Natural killer cell (primary cell): ENCODE results near the gene CASKIN2. TPM values are rescaled to one million over a fixed set of nuclear protein-coding genes. Genes with fewer than 3 reads are reported as not detected.

Experiments used
- ATAC-seq, 3 donors: fragments of 150-1000 bp in 2 of 3; fragments of 200-7000 bp in 1 of 3; cut with Tn5 transposase; 1 replicate in 1 of 3; 2 replicates in 2 of 3; pipeline ENCODE4 v1.10.0; 2021; ENCODE audit warnings: mild to moderate bottlenecking in 2 of 3, moderate library complexity in 2 of 3
- DNase-seq, 2 donors: peaks; one replicate each; pipeline versions ENCODE4 v3.0.0 to v3.0.0-alpha.2; 2013 to 2021; ENCODE audit warnings: mixed read lengths in 1 of 2
- H3K27ac ChIP-seq: one replicate; pipeline ENCODE4 v1.5.1; 2013; ENCODE audit warnings: mild to moderate bottlenecking, low read length
- H3K27me3 ChIP-seq: one replicate; pipeline ENCODE4 v1.6.1; 2013; ENCODE audit warnings: low read length; ENCODE audit not compliant: control insufficient read depth, insufficient read depth
- H3K36me3 ChIP-seq: one replicate; pipeline ENCODE4 v1.6.1; 2013; ENCODE audit warnings: low read length; ENCODE audit not compliant: control insufficient read depth, insufficient read depth
- H3K4me1 ChIP-seq: one replicate; pipeline ENCODE4 v1.6.1; 2013; ENCODE audit warnings: low read length; ENCODE audit not compliant: control insufficient read depth, insufficient read depth
- H3K4me3 ChIP-seq: one replicate; pipeline ENCODE4 v1.5.1; 2013; ENCODE audit warnings: low read length
- H3K9me3 ChIP-seq: one replicate; pipeline ENCODE4 v1.6.1; 2013; ENCODE audit warnings: low read length; ENCODE audit not compliant: control insufficient read depth, insufficient read depth
- H3K27ac Mint-ChIP-seq, 2 donors: one replicate each; pipeline ENCODE4 v1.8.0; 2022; ENCODE audit warnings: mild to moderate bottlenecking in 2 of 2, mixed read lengths in 2 of 2, moderate library complexity in 1 of 2
- H3K27me3 Mint-ChIP-seq, 2 donors: one replicate each; pipeline ENCODE4 v1.8.0; 2022; ENCODE audit warnings: low read depth in 2 of 2, mixed read lengths in 2 of 2
- H3K36me3 Mint-ChIP-seq: one replicate; pipeline ENCODE4 v1.8.0; 2022; ENCODE audit warnings: mixed read lengths
- H3K4me1 Mint-ChIP-seq, 2 donors: one replicate each; pipeline ENCODE4 v1.8.0; 2022; ENCODE audit warnings: mixed read lengths in 2 of 2
- H3K4me3 Mint-ChIP-seq: one replicate; pipeline ENCODE4 v1.8.0; 2022; ENCODE audit warnings: mild to moderate bottlenecking, moderate library complexity, mixed read lengths
- H3K9me3 Mint-ChIP-seq, 2 donors: one replicate each; pipeline ENCODE4 v1.8.0; 2022; ENCODE audit warnings: mixed read lengths in 2 of 2
- WGBS: methylation state at CpG from one replicate; pipeline ENCODE4 v1.1.7; 2013; ENCODE audit warnings: missing lambda C conversion rate; ENCODE audit not compliant: insufficient coverage; 5-methylcytosine and 5-hydroxymethylcytosine counted together
- intact Hi-C: fragments of 100-400 bp; cut with micrococcal nuclease; formaldehyde crosslinking; loops from one replicate; pipeline ENCODE4 v1.14.2; 2022
- total RNA-seq, 4 donors: library from RNA; stranded (reverse); fragments of 120-200 nt in 1 of 4; gene quantifications; one replicate each; pipeline versions ENCODE4 v1.2.3 to v1.2.4, GENCODE V29; 2013 to 2022
- TF ChIP-seq, protein P1 (sequence below): fragments of 200-600 bp; IDR thresholded peaks from one replicate; pipeline ENCODE4 v1.8.0; 2022; ENCODE audit warnings: antibody characterized with exemption

The CASKIN2 gene
- total RNA-seq, 3 donors from 2014 or later (not counting 1 experiment from before 2014, with no cell fraction given): 0.49 to 1.8 (median 1.7) TPM

- H3K27ac Mint-ChIP-seq: no peak overlapping the region
- H3K9me3 Mint-ChIP-seq: no peaks in the 10 kb centered on the region
- no peaks in the 10 kb centered on the region for H3K27me3 ChIP-seq
- ATAC-seq (no peak), DNase-seq (no peak)
- WGBS: 78% methylated on average over 19 of the region's 19 CpGs
- TF ChIP-seq, protein P1, sequence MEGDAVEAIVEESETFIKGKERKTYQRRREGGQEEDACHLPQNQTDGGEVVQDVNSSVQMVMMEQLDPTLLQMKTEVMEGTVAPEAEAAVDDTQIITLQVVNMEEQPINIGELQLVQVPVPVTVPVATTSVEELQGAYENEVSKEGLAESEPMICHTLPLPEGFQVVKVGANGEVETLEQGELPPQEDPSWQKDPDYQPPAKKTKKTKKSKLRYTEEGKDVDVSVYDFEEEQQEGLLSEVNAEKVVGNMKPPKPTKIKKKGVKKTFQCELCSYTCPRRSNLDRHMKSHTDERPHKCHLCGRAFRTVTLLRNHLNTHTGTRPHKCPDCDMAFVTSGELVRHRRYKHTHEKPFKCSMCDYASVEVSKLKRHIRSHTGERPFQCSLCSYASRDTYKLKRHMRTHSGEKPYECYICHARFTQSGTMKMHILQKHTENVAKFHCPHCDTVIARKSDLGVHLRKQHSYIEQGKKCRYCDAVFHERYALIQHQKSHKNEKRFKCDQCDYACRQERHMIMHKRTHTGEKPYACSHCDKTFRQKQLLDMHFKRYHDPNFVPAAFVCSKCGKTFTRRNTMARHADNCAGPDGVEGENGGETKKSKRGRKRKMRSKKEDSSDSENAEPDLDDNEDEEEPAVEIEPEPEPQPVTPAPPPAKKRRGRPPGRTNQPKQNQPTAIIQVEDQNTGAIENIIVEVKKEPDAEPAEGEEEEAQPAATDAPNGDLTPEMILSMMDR: no peak
- no peaks in the 10 kb centered on the region for H3K9me3 ChIP-seq
- peaks cover 51% of the 10 kb centered on the region for H3K36me3 ChIP-seq
- no peak overlapping the region for H3K4me3 ChIP-seq
- no peaks in the 10 kb centered on the region for H3K36me3 Mint-ChIP-seq
- peaks cover 13 to 19% of the 10 kb centered on the region in 2 donors for H3K4me1 Mint-ChIP-seq
- no peak overlapping the region for H3K27ac ChIP-seq
- H3K4me3 Mint-ChIP-seq: no peak overlapping the region
- H3K27me3 Mint-ChIP-seq: no peaks in the 10 kb centered on the region
- peaks cover 26% of the 10 kb centered on the region for H3K4me1 ChIP-seq
- intact Hi-C loops: no loop called here
These were observed 24.2 kb downstream of the CASKIN2 start for GRCh38 chr17:75490953-75491649.

- Mint-ChIP-seq H3K4me3 (no peak overlapping the region), H3K4me1 (peaks cover 13 to 20% of the 10 kb centered on the region in 2 donors), H3K27me3 (no peaks in the 10 kb centered on the region), H3K27ac (no peak overlapping the region), H3K36me3 (no peaks in the 10 kb centered on the region), H3K9me3 (no peaks in the 10 kb centered on the region)
- H3K36me3 ChIP-seq: peaks cover 45% of the 10 kb centered on the region
- WGBS: 94% methylated on average over 14 of the region's 14 CpGs
- ATAC-seq (no peak), DNase-seq (no peak)
- no peaks in the 10 kb centered on the region for H3K27me3 ChIP-seq
- no peak overlapping the region for H3K27ac ChIP-seq
- peaks cover 26% of the 10 kb centered on the region for H3K4me1 ChIP-seq
- intact Hi-C loops: no loop called here
- H3K4me3 ChIP-seq: no peak overlapping the region
- TF ChIP-seq, protein P1: no peak
- H3K9me3 ChIP-seq: no peaks in the 10 kb centered on the region
These were observed 25.1 kb downstream of the CASKIN2 start for GRCh38 chr17:75490173-75490743.

DNA sequence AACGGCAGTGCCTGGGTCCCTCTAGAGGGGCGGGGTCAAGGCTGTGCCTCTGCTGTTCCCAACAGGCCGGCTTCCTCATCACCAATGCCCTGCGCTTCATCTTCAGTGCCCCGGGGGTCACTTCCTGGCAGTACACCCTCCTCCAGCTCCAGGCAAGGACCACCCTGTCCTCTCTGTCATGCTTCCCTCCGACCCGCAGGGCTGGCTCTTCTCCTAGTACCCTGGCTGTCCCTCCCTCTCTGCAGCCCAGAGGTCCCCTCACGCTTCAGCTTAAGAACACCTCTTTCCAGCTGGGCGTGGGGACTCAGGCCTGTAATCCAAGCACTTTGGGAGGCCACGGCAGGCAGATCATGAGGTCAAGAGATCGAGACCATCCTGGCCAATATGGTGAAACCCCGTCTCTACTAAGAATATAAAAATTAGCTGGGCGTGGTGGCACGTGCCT, 25.8 kb downstream of the CASKIN2 start:
- intact Hi-C loops: no loop called here
- Mint-ChIP-seq H3K27me3 (no peaks in the 10 kb centered on the region), H3K4me3 (peak overlapping the region; percentile 29), H3K4me1 (peaks cover 13 to 20% of the 10 kb centered on the region in 2 donors), H3K36me3 (no peaks in the 10 kb centered on the region), H3K27ac (peak overlapping the region; percentile 31 to 60), H3K9me3 (no peaks in the 10 kb centered on the region)
- Histone ChIP-seq H3K9me3 (no peaks in the 10 kb centered on the region), H3K4me3 (no peak overlapping the region), H3K27ac (no peak overlapping the region), H3K4me1 (peaks cover 26% of the 10 kb centered on the region), H3K36me3 (peaks cover 39% of the 10 kb centered on the region), H3K27me3 (no peaks in the 10 kb centered on the region)
- WGBS: 88% methylated on average over 14 of the region's 14 CpGs
- ATAC-seq: no peak
- no peak for DNase-seq
- TF ChIP-seq, protein P1: no peak
